Astrocyte (in vitro differentiated cells and primary cell): ENCODE data around the gene PRRG4. TPM values are rescaled to one million over a fixed set of nuclear protein-coding genes. Genes with fewer than 3 reads are reported as not detected.

Experiments used
- DNase-seq: peaks from one replicate; pipeline ENCODE4 v3.0.0-alpha.2; 2010; ENCODE audit warnings: low read depth
- FAIRE-seq: peaks from 2 replicates; lab custom pipeline; 2011; peaks lifted over from hg19 to GRCh38; lab: Jason Lieb, UNC
- H2AFZ ChIP-seq: 2 replicates; pipeline ENCODE4 v1.6.0; 2012; ENCODE audit warnings: low read depth, low read length, inconsistent platforms
- H3K27ac ChIP-seq: 2 replicates; pipeline ENCODE4 v1.5.1; 2011; ENCODE audit warnings: low read depth, low read length, inconsistent platforms
- H3K27me3 ChIP-seq: 2 replicates; pipeline ENCODE4 v1.6.0; 2011; ENCODE audit warnings: low read length, inconsistent platforms; ENCODE audit not compliant: insufficient read depth
- H3K36me3 ChIP-seq: 2 replicates; pipeline ENCODE4 v1.5.1; 2011; ENCODE audit warnings: low read length, inconsistent platforms; ENCODE audit not compliant: insufficient read depth
- H3K4me1 ChIP-seq: 2 replicates; pipeline ENCODE4 v1.5.1; 2011; ENCODE audit warnings: low read length, inconsistent platforms; ENCODE audit not compliant: insufficient read depth
- H3K4me2 ChIP-seq: 2 replicates; pipeline ENCODE4 v1.6.0; 2012; ENCODE audit warnings: low read length, inconsistent platforms
- H3K4me3 ChIP-seq: 2 replicates; pipeline ENCODE4 v1.5.1; 2011; ENCODE audit warnings: low read depth, mild to moderate bottlenecking, low read length, inconsistent platforms; ENCODE audit not compliant: insufficient read depth
- H3K79me2 ChIP-seq: 2 replicates; pipeline ENCODE4 v1.6.0; 2012; ENCODE audit warnings: mild to moderate bottlenecking, low read length, inconsistent platforms; ENCODE audit not compliant: insufficient read depth
- H3K9ac ChIP-seq: 2 replicates; pipeline ENCODE4 v1.6.0; 2012; ENCODE audit warnings: mild to moderate bottlenecking, low read length, inconsistent platforms
- H3K9me3 ChIP-seq: 2 replicates; pipeline ENCODE4 v1.5.1; 2012; ENCODE audit warnings: low read depth, mild to moderate bottlenecking, low read length, inconsistent platforms; ENCODE audit not compliant: insufficient read depth
- H4K20me1 ChIP-seq: 2 replicates; pipeline ENCODE4 v1.6.0; 2012; ENCODE audit warnings: low read length, inconsistent platforms; ENCODE audit not compliant: insufficient read depth
- H3K27ac Mint-ChIP-seq: one replicate; pipeline ENCODE4 v1.8.0; 2021; ENCODE audit warnings: mild to moderate bottlenecking, mixed read lengths; ENCODE audit not compliant: unreplicated experiment
- H3K27me3 Mint-ChIP-seq: one replicate; pipeline ENCODE4 v1.8.0; 2021; ENCODE audit warnings: low read depth, mixed read lengths; ENCODE audit not compliant: unreplicated experiment
- H3K36me3 Mint-ChIP-seq: one replicate; pipeline ENCODE4 v1.8.0; 2021; ENCODE audit warnings: low read depth, mixed read lengths; ENCODE audit not compliant: unreplicated experiment
- H3K4me1 Mint-ChIP-seq: one replicate; pipeline ENCODE4 v1.8.0; 2021; ENCODE audit warnings: low read depth, mixed read lengths; ENCODE audit not compliant: unreplicated experiment
- H3K4me3 Mint-ChIP-seq: one replicate; pipeline ENCODE4 v1.8.0; 2021; ENCODE audit warnings: mild to moderate bottlenecking, moderate library complexity, mixed read lengths; ENCODE audit not compliant: unreplicated experiment
- H3K9me3 Mint-ChIP-seq: one replicate; pipeline ENCODE4 v1.8.0; 2021; ENCODE audit warnings: mild to moderate bottlenecking, mixed read lengths; ENCODE audit not compliant: unreplicated experiment
- EZH2 ChIP-seq: IDR thresholded peaks from 2 replicates; pipeline ENCODE4 v1.6.1; 2012; ENCODE audit warnings: mild to moderate bottlenecking, low read length, inconsistent platforms; ENCODE audit not compliant: insufficient read depth
- total RNA-seq: library from RNA; stranded (reverse); gene quantifications from 2 replicates; pipeline ENCODE4 v1.2.1, GENCODE V29; 2021
- TF ChIP-seq, protein P1 (sequence below): IDR thresholded peaks from 2 replicates; pipeline ENCODE4 v1.5.1; 2011; ENCODE audit warnings: low read depth, mild to moderate bottlenecking, inconsistent platforms, low read length, moderate library complexity; ENCODE audit not compliant: insufficient read depth

Gene PRRG4
- total RNA-seq, 1 donor from 2014 or later = 0.45 TPM

DNA sequence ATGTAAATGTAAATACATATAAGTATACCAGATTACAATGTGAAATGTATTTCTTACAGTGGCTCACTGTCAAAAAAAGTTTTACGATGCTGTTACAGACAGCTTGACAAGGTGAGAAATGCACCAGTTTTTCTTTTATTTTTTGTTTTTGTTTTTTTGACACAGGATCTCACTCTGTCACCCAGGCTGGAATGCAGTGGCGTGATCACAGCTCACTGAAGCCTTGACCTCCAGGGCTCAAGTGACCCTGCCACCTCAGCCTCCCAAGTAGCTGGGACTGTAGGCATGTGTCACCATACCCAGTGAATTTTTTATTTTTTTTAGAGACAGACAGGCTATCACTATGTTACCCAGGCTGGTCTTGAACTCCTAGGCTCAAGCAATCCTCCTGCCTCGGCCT, 44.5 kb upstream of the PRRG4 start:
- TF ChIP-seq, protein P1, sequence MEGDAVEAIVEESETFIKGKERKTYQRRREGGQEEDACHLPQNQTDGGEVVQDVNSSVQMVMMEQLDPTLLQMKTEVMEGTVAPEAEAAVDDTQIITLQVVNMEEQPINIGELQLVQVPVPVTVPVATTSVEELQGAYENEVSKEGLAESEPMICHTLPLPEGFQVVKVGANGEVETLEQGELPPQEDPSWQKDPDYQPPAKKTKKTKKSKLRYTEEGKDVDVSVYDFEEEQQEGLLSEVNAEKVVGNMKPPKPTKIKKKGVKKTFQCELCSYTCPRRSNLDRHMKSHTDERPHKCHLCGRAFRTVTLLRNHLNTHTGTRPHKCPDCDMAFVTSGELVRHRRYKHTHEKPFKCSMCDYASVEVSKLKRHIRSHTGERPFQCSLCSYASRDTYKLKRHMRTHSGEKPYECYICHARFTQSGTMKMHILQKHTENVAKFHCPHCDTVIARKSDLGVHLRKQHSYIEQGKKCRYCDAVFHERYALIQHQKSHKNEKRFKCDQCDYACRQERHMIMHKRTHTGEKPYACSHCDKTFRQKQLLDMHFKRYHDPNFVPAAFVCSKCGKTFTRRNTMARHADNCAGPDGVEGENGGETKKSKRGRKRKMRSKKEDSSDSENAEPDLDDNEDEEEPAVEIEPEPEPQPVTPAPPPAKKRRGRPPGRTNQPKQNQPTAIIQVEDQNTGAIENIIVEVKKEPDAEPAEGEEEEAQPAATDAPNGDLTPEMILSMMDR = no peak
- no peak for TF ChIP-seq EZH2
- Histone ChIP-seq H3K9me3 (no peaks in the 10 kb centered on the region), H3K27me3 (no peaks in the 10 kb centered on the region), H2AFZ (no peak overlapping the region), H4K20me1 (no peaks in the 10 kb centered on the region), H3K4me3 (no peak overlapping the region), H3K36me3 (no peaks in the 10 kb centered on the region), H3K27ac (no peak overlapping the region), H3K4me1 (no peaks in the 10 kb centered on the region), H3K79me2 (no peaks in the 10 kb centered on the region), H3K4me2 (no peak overlapping the region), H3K9ac (no peak overlapping the region)
- Mint-ChIP-seq H3K4me3 (no peak overlapping the region), H3K4me1 (no peaks in the 10 kb centered on the region), H3K27ac (no peak overlapping the region), H3K36me3 (no peaks in the 10 kb centered on the region), H3K27me3 (peaks cover 7% of the 10 kb centered on the region), H3K9me3 (no peaks in the 10 kb centered on the region)
- DNase-seq (no peak), FAIRE-seq (no peak)

DNA sequence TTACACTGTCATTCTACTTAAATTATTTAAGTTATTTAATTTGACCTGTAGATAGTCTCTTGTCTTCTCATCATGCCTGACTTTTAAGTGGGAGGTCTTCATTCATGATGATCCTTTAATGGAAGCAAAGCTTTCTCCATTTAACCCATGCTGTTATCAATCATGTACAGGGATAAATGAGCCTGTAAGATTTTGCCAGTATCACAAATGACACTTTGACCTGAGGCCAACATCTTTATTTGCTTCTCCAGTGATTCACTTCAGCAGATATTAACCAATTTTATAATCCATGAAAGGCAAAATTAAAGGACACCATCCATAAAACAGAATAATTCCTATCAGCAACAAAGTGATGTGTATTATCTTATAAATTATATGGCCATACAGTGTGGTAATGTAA, 42.9 kb upstream of the PRRG4 start:
- Histone ChIP-seq H4K20me1 (no peaks in the 10 kb centered on the region), H3K4me3 (no peak overlapping the region), H2AFZ (no peak overlapping the region), H3K9me3 (no peaks in the 10 kb centered on the region), H3K79me2 (no peaks in the 10 kb centered on the region), H3K27me3 (no peaks in the 10 kb centered on the region), H3K4me2 (no peak overlapping the region), H3K9ac (no peak overlapping the region), H3K36me3 (no peaks in the 10 kb centered on the region), H3K4me1 (no peaks in the 10 kb centered on the region), H3K27ac (no peak overlapping the region)
- no peak for TF ChIP-seq EZH2
- TF ChIP-seq, protein P1 = no peak
- peaks cover 2% of the 10 kb centered on the region for H3K27me3 Mint-ChIP-seq
- FAIRE-seq (no peak), DNase-seq (no peak)
- H3K4me3 Mint-ChIP-seq = no peak overlapping the region
- H3K9me3 Mint-ChIP-seq = no peaks in the 10 kb centered on the region
- no peaks in the 10 kb centered on the region for H3K4me1 Mint-ChIP-seq
- no peaks in the 10 kb centered on the region for H3K36me3 Mint-ChIP-seq
- no peak overlapping the region for H3K27ac Mint-ChIP-seq

DNA sequence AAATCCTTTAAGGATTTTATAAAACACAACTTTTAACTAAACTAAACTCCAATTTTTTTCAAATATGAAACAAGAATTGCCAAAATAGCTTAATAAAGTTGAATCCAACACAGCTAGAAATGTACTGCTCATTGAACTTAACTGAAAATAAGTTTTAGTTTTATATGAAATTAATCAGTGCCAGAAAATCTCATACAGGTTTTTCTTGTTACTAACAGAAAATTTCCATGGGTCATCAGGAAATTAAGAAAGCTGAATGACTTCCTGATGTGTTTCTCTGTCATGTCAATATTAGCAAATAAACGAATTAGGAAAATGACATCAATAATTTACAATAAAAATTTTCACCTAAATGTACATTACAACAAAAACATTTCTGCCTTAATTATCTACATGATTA, 38.8 kb upstream of the PRRG4 start:
- no peak for FAIRE-seq
- Histone ChIP-seq H4K20me1 (no peaks in the 10 kb centered on the region), H3K9ac (no peak overlapping the region), H2AFZ (no peak overlapping the region), H3K4me3 (no peak overlapping the region), H3K27me3 (no peaks in the 10 kb centered on the region), H3K79me2 (no peaks in the 10 kb centered on the region), H3K4me2 (no peak overlapping the region), H3K9me3 (no peaks in the 10 kb centered on the region), H3K4me1 (no peaks in the 10 kb centered on the region), H3K36me3 (no peaks in the 10 kb centered on the region), H3K27ac (no peak overlapping the region)
- Mint-ChIP-seq H3K36me3 (no peaks in the 10 kb centered on the region), H3K4me3 (no peak overlapping the region), H3K27ac (no peak overlapping the region), H3K9me3 (peaks cover 2% of the 10 kb centered on the region), H3K27me3 (peaks cover under 1% of the 10 kb centered on the region), H3K4me1 (no peaks in the 10 kb centered on the region)
- TF ChIP-seq EZH2 = no peak
- TF ChIP-seq, protein P1 = no peak
- no peak for DNase-seq
